Prostate gland (tissue), 2 donors: Measurements from ENCODE around the gene GRAMD1B.

ENCODE experiments used
- CTCF ChIP-seq, 4 experiments: fragments of 200-600 bp in 2 of 4; fragments of 450-650 bp in 2 of 4; sonication (generic) in 2 of 4; IDR thresholded peaks; 1 replicate in 3 of 4; 2 replicates in 1 of 4; pipeline ENCODE4 v1.5.1; 2016 to 2019; ENCODE audit warnings: antibody characterized with exemption in 4 of 4, mild to moderate bottlenecking in 2 of 4, moderate library complexity in 2 of 4
- POLR2A ChIP-seq: fragments of 450-650 bp; IDR thresholded peaks from one replicate; pipeline ENCODE4 v1.6.1; 2016; ENCODE audit warnings: antibody characterized with exemption, mild to moderate bottlenecking
- POLR2AphosphoS5 ChIP-seq: sonication (generic); formaldehyde crosslinking; IDR thresholded peaks from one replicate; pipeline ENCODE4 v1.6.1; 2017; ENCODE audit warnings: antibody characterized with exemption

- TF ChIP-seq CTCF (IDR thresholded peaks at IDR 0.05), result no peak
- no peak for TF ChIP-seq POLR2A
- no peak for TF ChIP-seq POLR2AphosphoS5
Measured at GRCh38 chr11:123537726-123538125, 107.7 kb downstream of the GRAMD1B start.
